Prostate gland (tissue), 2 donors: ENCODE data around the gene BCL2L12. TPM values are rescaled to one million over a fixed set of nuclear protein-coding genes. Genes with fewer than 3 reads are reported as not detected.

Source experiments
- DNase-seq: peaks from one replicate; pipeline ENCODE4 v3.0.0-alpha.2; 2019; ENCODE audit warnings: low spot score
- H3K27ac ChIP-seq, 2 donors: fragments of 200-600 bp; sonication (generic); 2 replicates each; pipeline ENCODE4 v1.5.1; 2017 to 2019
- H3K27me3 ChIP-seq: fragments of 200-600 bp; sonication (generic); replicated peaks from 2 replicates; pipeline ENCODE4 v1.5.1; 2019; ENCODE audit not compliant: insufficient read depth
- H3K36me3 ChIP-seq, 2 donors: fragments of 200-600 bp; sonication (generic); 1 replicate in 1 of 2; 2 replicates in 1 of 2; pipeline versions ENCODE4 v1.5.1 to v1.8.1; 2017 to 2019
- H3K4me1 ChIP-seq: fragments of 200-600 bp; sonication (generic); replicated peaks from 2 replicates; pipeline ENCODE4 v1.5.1; 2019
- H3K4me3 ChIP-seq, 2 donors: fragments of 200-600 bp; sonication (generic); 2 replicates each; pipeline ENCODE4 v1.5.1; 2017 to 2019
- H3K9me3 ChIP-seq: fragments of 200-600 bp; sonication (generic); 2 replicates; pipeline ENCODE4 v1.5.1; 2017
- CTCF ChIP-seq, 4 experiments: fragments of 200-600 bp in 2 of 4; fragments of 450-650 bp in 2 of 4; sonication (generic) in 2 of 4; IDR thresholded peaks; 1 replicate in 3 of 4; 2 replicates in 1 of 4; pipeline ENCODE4 v1.5.1; 2016 to 2019; ENCODE audit warnings: antibody characterized with exemption in 4 of 4, mild to moderate bottlenecking in 2 of 4, moderate library complexity in 2 of 4
- POLR2A ChIP-seq: fragments of 450-650 bp; IDR thresholded peaks from one replicate; pipeline ENCODE4 v1.6.1; 2016; ENCODE audit warnings: antibody characterized with exemption, mild to moderate bottlenecking
- POLR2AphosphoS5 ChIP-seq: sonication (generic); formaldehyde crosslinking; IDR thresholded peaks from one replicate; pipeline ENCODE4 v1.6.1; 2017; ENCODE audit warnings: antibody characterized with exemption
- WGBS: methylation state at CpG from one replicate; pipeline ENCODE4 v1.1.5; 2018; 5-methylcytosine and 5-hydroxymethylcytosine counted together
- intact Hi-C: fragments of 100-400 bp; cut with DNase I; formaldehyde crosslinking; loops from one replicate; pipeline ENCODE4 v1.14.2; 2022
- total RNA-seq, 2 donors: library from RNA; depleted of rRNA; stranded (reverse); fragments of >200 nt; gene quantifications; one replicate each; pipeline ENCODE4 v1.1.0, GENCODE V29; 2016

The BCL2L12 gene
- total RNA-seq, 2 donors from 2014 or later, result 11.6 to 11.7 TPM

DNA sequence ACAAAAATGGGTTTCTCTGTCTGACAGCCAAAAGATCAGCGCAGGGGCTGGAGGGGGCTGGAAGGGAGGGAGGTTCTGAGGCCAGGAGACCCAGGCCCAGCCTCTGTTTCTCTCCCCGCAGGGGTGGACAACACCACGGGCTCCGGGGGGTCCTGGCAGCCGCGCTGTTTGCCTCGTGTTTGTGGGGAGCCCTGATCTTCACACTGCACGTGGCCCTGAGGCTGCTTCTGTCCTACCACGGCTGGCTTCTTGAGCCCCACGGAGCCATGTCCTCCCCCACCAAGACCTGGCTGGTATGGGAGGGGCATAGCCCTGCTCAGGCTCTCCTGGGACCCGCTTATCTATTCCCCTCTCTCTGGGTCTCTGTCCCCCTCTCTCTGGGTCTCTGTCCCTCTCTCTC lies 34.8 kb downstream of the BCL2L12 start:
- Histone ChIP-seq H3K4me3 (no peak overlapping the region), H3K36me3 (no peaks in the 10 kb centered on the region), H3K4me1 (no peaks in the 10 kb centered on the region), H3K27ac (no peak overlapping the region), H3K27me3 (no peaks in the 10 kb centered on the region), H3K9me3 (no peaks in the 10 kb centered on the region)
- TF ChIP-seq CTCF (IDR thresholded peaks at IDR 0.05), result no peak
- no peak for TF ChIP-seq POLR2AphosphoS5
- TF ChIP-seq POLR2A, result no peak
- DNase-seq, result no peak
- intact Hi-C loops, result no loop called here
- WGBS, result 75% methylated on average over 11 of the region's 11 CpGs

- no peak for DNase-seq
- Histone ChIP-seq H3K27me3 (no peaks in the 10 kb centered on the region), H3K4me1 (no peaks in the 10 kb centered on the region), H3K4me3 (no peak overlapping the region), H3K9me3 (no peaks in the 10 kb centered on the region), H3K27ac (no peak overlapping the region), H3K36me3 (no peaks in the 10 kb centered on the region)
- TF ChIP-seq CTCF (IDR thresholded peaks at IDR 0.05) (no peak), POLR2A (no peak), POLR2AphosphoS5 (no peak)
- WGBS, result 67% methylated on average over 40 of the region's 40 CpGs
- intact Hi-C loops, result no loop called here
Measured at GRCh38 chr19:49701271-49701786, 35.6 kb downstream of the BCL2L12 start.

- H3K27ac ChIP-seq, result no peak overlapping the region
- no peak for DNase-seq
- H3K4me1 ChIP-seq, result no peaks in the 10 kb centered on the region
- no peaks in the 10 kb centered on the region for H3K9me3 ChIP-seq
- H3K36me3 ChIP-seq, result no peaks in the 10 kb centered on the region
- no peak overlapping the region for H3K4me3 ChIP-seq
- TF ChIP-seq CTCF (IDR thresholded peaks at IDR 0.05) (no peak), POLR2AphosphoS5 (no peak), POLR2A (no peak)
- WGBS, result 93% methylated on average over 22 of the region's 22 CpGs
- intact Hi-C loops, result no loop called here
- no peaks in the 10 kb centered on the region for H3K27me3 ChIP-seq
Measured at GRCh38 chr19:49704888-49705642, 39.3 kb downstream of the BCL2L12 start.

- no peaks in the 10 kb centered on the region for H3K27me3 ChIP-seq
- H3K36me3 ChIP-seq, result no peaks in the 10 kb centered on the region
- DNase-seq, result no peak
- H3K27ac ChIP-seq, result no peak overlapping the region
- no peaks in the 10 kb centered on the region for H3K9me3 ChIP-seq
- TF ChIP-seq POLR2A, result no peak
- TF ChIP-seq POLR2AphosphoS5, result no peak
- no peak for TF ChIP-seq CTCF (IDR thresholded peaks at IDR 0.05)
- intact Hi-C loops, result no loop called here
- H3K4me1 ChIP-seq, result no peaks in the 10 kb centered on the region
- no peak overlapping the region for H3K4me3 ChIP-seq
- 90% methylated on average over 16 of the region's 16 CpGs for WGBS
Measured at GRCh38 chr19:49705919-49706318, 40.2 kb downstream of the BCL2L12 start.
